Measurements from ENCODE around the gene PJA2. TPM values are rescaled to one million over a fixed set of nuclear protein-coding genes. Genes with fewer than 3 reads are reported as not detected.

Gene PJA2
- total RNA-seq, 2 experiments from 2014 or later: 41.3 to 69.7 TPM

DNA sequence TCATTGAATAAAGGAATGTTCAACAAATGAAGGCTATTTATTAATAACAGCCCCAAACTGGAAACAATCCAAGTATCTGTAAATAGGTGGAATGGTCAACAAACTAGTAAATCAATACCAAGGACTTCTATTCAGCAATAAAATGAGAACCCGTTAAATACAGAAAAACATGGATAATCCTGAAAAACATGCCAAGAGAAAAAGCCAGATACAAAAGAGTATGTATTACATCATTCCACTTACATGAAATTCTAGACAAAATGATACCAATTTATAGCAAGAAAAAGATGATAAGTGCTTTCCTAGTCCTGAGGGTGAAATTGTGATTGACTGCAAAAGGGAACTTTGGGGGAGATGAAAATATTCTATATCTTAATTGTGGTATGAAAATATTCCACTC, 3.1 kb downstream of the PJA2 start:
- no TSS peak for BruUV-seq (replicated peaks)
- Histone ChIP-seq H3K27ac (ENCODE audit: low read depth, low read length, poor library complexity, severe bottlenecking) (no peak overlapping the region), H3K79me2 (ENCODE audit: insufficient read depth, low read depth, low read length) (peaks cover 79% of the 10 kb centered on the region), H3K4me2 (ENCODE audit: low read length) (peak overlapping the region; percentile 84), H4K20me1 (ENCODE audit: insufficient read depth, low read length) (peaks cover 12% of the 10 kb centered on the region; the same call in 1 of the 2 replicates), H3K36me3 (ENCODE audit: insufficient read depth, low read length) (peaks cover 34% of the 10 kb centered on the region), H3K4me1 (ENCODE audit: insufficient read depth, low read length, poor library complexity, severe bottlenecking) (peaks cover 21% of the 10 kb centered on the region), H3K4me3 (ENCODE audit: low read depth, low read length, poor library complexity, severe bottlenecking) (no peak overlapping the region), H3K9me2 (ENCODE audit: insufficient read depth, low read length) (no peaks in the 10 kb centered on the region), H2AFZ (ENCODE audit: low read length) (no peak overlapping the region), H3K9me3 (ENCODE audit: low read length) (peaks cover 13% of the 10 kb centered on the region; the same call in 1 of the 2 replicates)
- intact Hi-C loops (cut with micrococcal nuclease; ENCODE audit: unreplicated experiment): no loop called here
- ChIA-PET CTCF (ENCODE audit: unreplicated experiment) (no interaction called here), POLR2A (no interaction called here)
- TF ChIP-seq, protein P1, sequence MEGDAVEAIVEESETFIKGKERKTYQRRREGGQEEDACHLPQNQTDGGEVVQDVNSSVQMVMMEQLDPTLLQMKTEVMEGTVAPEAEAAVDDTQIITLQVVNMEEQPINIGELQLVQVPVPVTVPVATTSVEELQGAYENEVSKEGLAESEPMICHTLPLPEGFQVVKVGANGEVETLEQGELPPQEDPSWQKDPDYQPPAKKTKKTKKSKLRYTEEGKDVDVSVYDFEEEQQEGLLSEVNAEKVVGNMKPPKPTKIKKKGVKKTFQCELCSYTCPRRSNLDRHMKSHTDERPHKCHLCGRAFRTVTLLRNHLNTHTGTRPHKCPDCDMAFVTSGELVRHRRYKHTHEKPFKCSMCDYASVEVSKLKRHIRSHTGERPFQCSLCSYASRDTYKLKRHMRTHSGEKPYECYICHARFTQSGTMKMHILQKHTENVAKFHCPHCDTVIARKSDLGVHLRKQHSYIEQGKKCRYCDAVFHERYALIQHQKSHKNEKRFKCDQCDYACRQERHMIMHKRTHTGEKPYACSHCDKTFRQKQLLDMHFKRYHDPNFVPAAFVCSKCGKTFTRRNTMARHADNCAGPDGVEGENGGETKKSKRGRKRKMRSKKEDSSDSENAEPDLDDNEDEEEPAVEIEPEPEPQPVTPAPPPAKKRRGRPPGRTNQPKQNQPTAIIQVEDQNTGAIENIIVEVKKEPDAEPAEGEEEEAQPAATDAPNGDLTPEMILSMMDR (conservative IDR thresholded peaks at IDR 0.05; ENCODE audit: low read length): no peak
- TF ChIP-seq EZH2phosphoT487 (IDR thresholded peaks at IDR 0.05; ENCODE audit: borderline replicate concordance, low read depth, low read length): no peak
- DNase-seq (ENCODE audit: low spot score): no peak

DNA sequence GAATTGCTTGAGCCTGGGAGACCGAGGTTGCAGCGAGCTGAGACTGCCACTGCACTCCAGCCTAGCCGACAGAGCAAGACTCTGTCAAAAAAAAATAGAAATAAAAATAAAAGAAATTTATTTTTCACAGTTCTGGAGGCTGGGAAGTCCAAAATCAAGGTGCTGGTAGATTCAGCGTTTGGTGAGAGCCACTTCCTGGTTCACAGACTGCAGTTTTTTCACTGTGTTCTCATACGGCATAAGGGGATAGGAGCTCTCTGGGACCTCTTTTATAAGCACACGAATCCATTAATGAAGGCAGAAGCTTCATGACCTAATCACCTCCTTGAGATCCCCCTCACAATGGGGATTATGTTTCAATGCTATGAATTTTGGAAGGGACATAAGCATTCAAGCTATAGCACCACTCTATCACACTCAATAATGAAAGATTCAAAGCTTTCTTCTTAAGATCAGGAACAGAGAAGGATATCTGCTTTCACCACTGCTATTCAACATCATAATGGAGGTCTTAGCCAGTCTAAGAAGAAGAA, 5.3 kb downstream of the PJA2 start:
- TF ChIP-seq, protein P1 (conservative IDR thresholded peaks at IDR 0.05; ENCODE audit: low read length): no peak
- TF ChIP-seq EZH2phosphoT487 (IDR thresholded peaks at IDR 0.05; ENCODE audit: borderline replicate concordance, low read depth, low read length): no peak
- peaks cover 51% of the 10 kb centered on the region for H3K36me3 ChIP-seq (ENCODE audit: insufficient read depth, low read length)
- intact Hi-C loops (cut with micrococcal nuclease; ENCODE audit: unreplicated experiment): no loop called here
- BruUV-seq (replicated peaks): no TSS peak
- H3K4me1 ChIP-seq (ENCODE audit: insufficient read depth, low read length, poor library complexity, severe bottlenecking): peaks cover 12% of the 10 kb centered on the region
- DNase-seq (ENCODE audit: low spot score): no peak
- no peaks in the 10 kb centered on the region for H3K9me2 ChIP-seq (ENCODE audit: insufficient read depth, low read length)
- H3K4me2 ChIP-seq (ENCODE audit: low read length): no peak overlapping the region
- CTCF ChIA-PET (ENCODE audit: unreplicated experiment): no interaction called here
- no peak overlapping the region for H3K4me3 ChIP-seq (ENCODE audit: low read depth, low read length, poor library complexity, severe bottlenecking)
- H2AFZ ChIP-seq (ENCODE audit: low read length): no peak overlapping the region
- H4K20me1 ChIP-seq (ENCODE audit: insufficient read depth, low read length): peaks cover 12% of the 10 kb centered on the region; the same call in 1 of the 2 replicates
- H3K27ac ChIP-seq (ENCODE audit: low read depth, low read length, poor library complexity, severe bottlenecking): no peak overlapping the region
- peaks cover 91% of the 10 kb centered on the region for H3K79me2 ChIP-seq (ENCODE audit: insufficient read depth, low read depth, low read length)
- peaks cover 15% of the 10 kb centered on the region; the same call in 1 of the 2 replicates for H3K9me3 ChIP-seq (ENCODE audit: low read length)
- POLR2A ChIA-PET: interaction anchor here (1.2 kb wide), 1 partner anchor 649 kb away, joined by 3 read pairs; no protein-coding TSS in a partner anchor

DNA sequence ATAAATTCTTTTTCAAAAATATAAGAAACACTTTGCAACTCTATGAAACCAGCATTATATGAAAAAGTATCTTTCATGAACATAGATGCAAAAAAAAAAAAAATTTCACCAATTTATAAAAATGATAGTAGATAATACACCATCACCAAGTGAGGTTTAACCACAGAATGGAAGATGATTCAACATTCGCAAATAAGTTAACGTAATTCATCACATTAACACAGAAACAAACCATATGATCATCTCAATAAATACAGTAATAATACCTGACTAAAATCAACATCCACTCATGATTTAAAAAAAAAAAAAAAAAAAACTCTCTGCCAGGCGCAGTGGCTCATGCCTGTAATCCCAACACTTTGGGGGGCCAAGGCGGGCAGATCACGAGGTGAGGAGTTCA, 6.3 kb downstream of the PJA2 start:
- intact Hi-C loops (cut with micrococcal nuclease; ENCODE audit: unreplicated experiment): no loop called here
- Histone ChIP-seq H3K4me3 (ENCODE audit: low read depth, low read length, poor library complexity, severe bottlenecking) (no peak overlapping the region), H3K27ac (ENCODE audit: low read depth, low read length, poor library complexity, severe bottlenecking) (no peak overlapping the region), H3K9me2 (ENCODE audit: insufficient read depth, low read length) (no peaks in the 10 kb centered on the region), H3K79me2 (ENCODE audit: insufficient read depth, low read depth, low read length) (peaks cover 95% of the 10 kb centered on the region), H3K36me3 (ENCODE audit: insufficient read depth, low read length) (peaks cover 51% of the 10 kb centered on the region), H4K20me1 (ENCODE audit: insufficient read depth, low read length) (peaks cover 12% of the 10 kb centered on the region; the same call in 1 of the 2 replicates), H2AFZ (ENCODE audit: low read length) (no peak overlapping the region), H3K4me1 (ENCODE audit: insufficient read depth, low read length, poor library complexity, severe bottlenecking) (peaks cover 12% of the 10 kb centered on the region), H3K4me2 (ENCODE audit: low read length) (no peak overlapping the region), H3K9me3 (ENCODE audit: low read length) (peaks cover 15% of the 10 kb centered on the region; the same call in 1 of the 2 replicates)
- TF ChIP-seq, protein P1 (conservative IDR thresholded peaks at IDR 0.05; ENCODE audit: low read length): no peak
- TF ChIP-seq EZH2phosphoT487 (IDR thresholded peaks at IDR 0.05; ENCODE audit: borderline replicate concordance, low read depth, low read length): no peak
- POLR2A ChIA-PET: interaction anchor here (0.7 to 1.2 kb wide), 2 partner anchors 19 to 650 kb away, joined by 3 read pairs; no protein-coding TSS in a partner anchor
- CTCF ChIA-PET (ENCODE audit: unreplicated experiment): no interaction called here
- BruUV-seq (replicated peaks): no TSS peak
- no peak for DNase-seq (ENCODE audit: low spot score)

Measured in OCI-LY7 (cell line).